DND-41 (cell line): Measurements from ENCODE around the gene TYRP1.
"Not testable (repeated sequence)": the region's sequence is repeated elsewhere in the genome, so short reads cannot be mapped to it uniquely, and the experiment has no call there.

Experiments
- ATAC-seq: fragments of 200-7000 bp; cut with Tn5 transposase; 3 replicates; pipeline ENCODE4 v1.9.1; 2021; ENCODE audit warnings: low read depth; ENCODE audit not compliant: insufficient read depth
- DNase-seq: peaks from one replicate; pipeline ENCODE4 v3.0.0-alpha.2; 2020
- H2AFZ ChIP-seq: 2 replicates; pipeline ENCODE4 v1.6.0; 2012; ENCODE audit warnings: low read depth, low read length
- H3K27ac ChIP-seq: 2 replicates; pipeline ENCODE4 v1.5.1; 2012; ENCODE audit warnings: low read length, inconsistent platforms
- H3K27me3 ChIP-seq: fragments of 200-600 bp; sonication (generic); 2 replicates; pipeline ENCODE4 v1.6.0; 2012; ENCODE audit warnings: low read length, mild to moderate bottlenecking, inconsistent platforms; ENCODE audit not compliant: insufficient read depth, poor library complexity
- H3K36me3 ChIP-seq: 2 replicates; pipeline ENCODE4 v1.5.1; 2012; ENCODE audit warnings: low read length, inconsistent platforms; ENCODE audit not compliant: insufficient read depth
- H3K4me1 ChIP-seq: 2 replicates; pipeline ENCODE4 v1.5.1; 2012; ENCODE audit warnings: mild to moderate bottlenecking, low read length; ENCODE audit not compliant: insufficient read depth
- H3K4me2 ChIP-seq: 2 replicates; pipeline ENCODE4 v1.6.0; 2012; ENCODE audit warnings: mild to moderate bottlenecking, moderate library complexity, low read length, inconsistent platforms; ENCODE audit not compliant: insufficient read depth
- H3K4me3 ChIP-seq, 2 experiments: fragments of 200-600 bp in 1 of 2; shearing (Covaris generic) in 1 of 2; 2 replicates each; pipeline ENCODE4 v1.5.1; 2012 to 2016; ENCODE audit warnings: inconsistent platforms in 2 of 2, low read length in 2 of 2, mild to moderate bottlenecking in 2 of 2, low read depth in 1 of 2, moderate library complexity in 1 of 2
- H3K79me2 ChIP-seq: 2 replicates; pipeline ENCODE4 v1.6.0; 2012; ENCODE audit warnings: low read length, inconsistent platforms; ENCODE audit not compliant: insufficient read depth
- H3K9ac ChIP-seq: 2 replicates; pipeline ENCODE4 v1.6.0; 2012; ENCODE audit warnings: low read depth, mild to moderate bottlenecking, inconsistent platforms, low read length, moderate library complexity
- H3K9me3 ChIP-seq: 2 replicates; pipeline ENCODE4 v1.5.1; 2012; ENCODE audit warnings: low read length, moderate library complexity, mild to moderate bottlenecking, inconsistent platforms; ENCODE audit not compliant: insufficient read depth, severe bottlenecking
- H4K20me1 ChIP-seq: 2 replicates; pipeline ENCODE4 v1.6.0; 2012; ENCODE audit warnings: low read length; ENCODE audit not compliant: insufficient read depth
- CTCF ChIP-seq: IDR thresholded peaks from 2 replicates; pipeline ENCODE4 v1.5.1; 2012; ENCODE audit warnings: borderline replicate concordance, low read length, moderate library complexity, mild to moderate bottlenecking; ENCODE audit not compliant: poor library complexity, severe bottlenecking; ENCODE audit errors: extremely low read depth
- EZH2 ChIP-seq: IDR thresholded peaks from 3 replicates; pipeline ENCODE4 v1.6.1; 2012; ENCODE audit warnings: borderline replicate concordance, low read depth, mild to moderate bottlenecking, moderate library complexity, low read length, inconsistent platforms; ENCODE audit not compliant: severe bottlenecking

Gene TYRP1

GRCh38 chr9:12667892-12668291 is 25.3 kb upstream of the TYRP1 start:
- H3K9me3 ChIP-seq, result no peaks in the 10 kb centered on the region
- H3K36me3 ChIP-seq, result no peaks in the 10 kb centered on the region
- H3K4me1 ChIP-seq, result no peaks in the 10 kb centered on the region
- DNase-seq (no peak), ATAC-seq (no peak)
- no peak overlapping the region for H3K9ac ChIP-seq
- TF ChIP-seq CTCF, result no peak
- no peak for TF ChIP-seq EZH2
- no peaks in the 10 kb centered on the region for H3K27me3 ChIP-seq
- H2AFZ ChIP-seq, result no peak overlapping the region
- H3K4me3 ChIP-seq, result no peak overlapping the region
- H3K4me2 ChIP-seq, result no peak overlapping the region
- no peak overlapping the region for H3K27ac ChIP-seq
- H3K79me2 ChIP-seq, result no peaks in the 10 kb centered on the region
- H4K20me1 ChIP-seq, result no peaks in the 10 kb centered on the region

- Histone ChIP-seq H4K20me1 (no peaks in the 10 kb centered on the region), H3K4me3 (no peak overlapping the region)
Measured at GRCh38 chr9:12670006-12670405, 23.2 kb upstream of the TYRP1 start.

GRCh38 chr9:12674961-12675360 is 18.2 kb upstream of the TYRP1 start:
- DNase-seq (no peak), ATAC-seq (no peak)
- H4K20me1 ChIP-seq, result no peaks in the 10 kb centered on the region
- H3K4me1 ChIP-seq, result no peaks in the 10 kb centered on the region
- no peak overlapping the region for H3K9ac ChIP-seq
- no peaks in the 10 kb centered on the region for H3K36me3 ChIP-seq
- no peak overlapping the region for H3K27ac ChIP-seq
- TF ChIP-seq EZH2, result no peak
- no peak for TF ChIP-seq CTCF
- no peak overlapping the region for H2AFZ ChIP-seq
- H3K4me2 ChIP-seq, result no peak overlapping the region
- H3K9me3 ChIP-seq, result no peaks in the 10 kb centered on the region
- H3K4me3 ChIP-seq, result no peak overlapping the region
- no peaks in the 10 kb centered on the region for H3K79me2 ChIP-seq
- H3K27me3 ChIP-seq, result no peaks in the 10 kb centered on the region

More at GRCh38 chr9:12670006-12670405, 23.2 kb upstream of the TYRP1 start:
- Histone ChIP-seq H3K4me2 (no peak overlapping the region), H3K27me3 (no peaks in the 10 kb centered on the region), H2AFZ (no peak overlapping the region), H3K79me2 (no peaks in the 10 kb centered on the region), H3K27ac (no peak overlapping the region), H3K36me3 (no peaks in the 10 kb centered on the region), H3K9ac (no peak overlapping the region), H3K4me1 (no peaks in the 10 kb centered on the region), H3K9me3 (no peaks in the 10 kb centered on the region)
- no peak for DNase-seq
- TF ChIP-seq EZH2, result no peak
- TF ChIP-seq CTCF, result no peak
- no peak for ATAC-seq

- H3K36me3 ChIP-seq, H3K27me3 ChIP-seq, H4K20me1 ChIP-seq, H2AFZ ChIP-seq, H3K9ac ChIP-seq, H3K4me2 ChIP-seq, H3K4me1 ChIP-seq, ATAC-seq, H3K79me2 ChIP-seq, H3K9me3 ChIP-seq, DNase-seq, H3K4me3 ChIP-seq, H3K27ac ChIP-seq: not testable (repeated sequence)
Measured at GRCh38 chr9:12677462-12678126, 15.6 kb upstream of the TYRP1 start.
